Suprapubic skin (tissue), 3 donors: ENCODE data around the gene TOPBP1.

Source experiments
- POLR2A ChIP-seq, 2 donors: fragments of 450-650 bp; IDR thresholded peaks; one replicate each; pipeline ENCODE4 v1.6.1; 2017; ENCODE audit warnings: antibody characterized with exemption in 2 of 2, mild to moderate bottlenecking in 2 of 2, moderate library complexity in 2 of 2
- TF ChIP-seq, protein P1 (sequence below), 2 donors: fragments of 200-600 bp in 1 of 2; fragments of 450-650 bp in 1 of 2; sonication (generic) in 1 of 2; IDR thresholded peaks; one replicate each; pipeline ENCODE4 v1.5.1; 2016 to 2019; ENCODE audit warnings: antibody characterized with exemption in 2 of 2, mild to moderate bottlenecking in 1 of 2, moderate library complexity in 1 of 2

DNA sequence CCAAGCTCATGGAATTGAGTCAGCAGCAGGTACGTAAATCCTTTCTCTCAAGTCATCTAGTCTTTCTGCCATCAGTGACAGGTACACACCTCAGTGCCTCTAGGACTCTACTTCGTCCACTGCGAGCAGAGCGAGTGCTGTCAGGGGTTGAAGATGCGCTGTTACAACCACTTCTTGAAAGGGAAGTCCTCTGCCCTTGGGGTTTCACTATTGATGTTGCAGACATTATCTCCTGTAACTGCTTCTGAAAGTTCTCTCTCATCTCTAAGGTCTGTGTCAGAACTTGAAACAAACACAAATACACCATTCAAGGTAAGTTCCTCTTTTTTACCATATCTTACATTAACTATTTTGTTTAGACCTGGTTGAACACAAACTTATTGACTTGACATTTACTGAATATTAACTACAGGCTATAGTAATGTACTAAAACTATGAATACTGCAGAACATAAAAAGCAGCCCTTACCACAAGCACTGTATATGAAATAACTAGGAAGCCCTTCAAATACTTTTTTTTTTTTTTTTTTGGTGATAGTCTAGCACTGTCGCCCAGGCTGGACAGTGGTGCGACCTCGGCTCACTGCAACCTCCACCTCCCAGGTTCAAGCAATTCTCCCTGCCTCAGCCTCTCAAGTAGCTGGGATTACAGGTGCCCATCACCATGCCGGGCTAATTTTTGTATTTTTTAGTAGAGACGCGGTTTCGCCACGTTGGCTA, 41.5 kb downstream of the TOPBP1 start:
- TF ChIP-seq, protein P1, sequence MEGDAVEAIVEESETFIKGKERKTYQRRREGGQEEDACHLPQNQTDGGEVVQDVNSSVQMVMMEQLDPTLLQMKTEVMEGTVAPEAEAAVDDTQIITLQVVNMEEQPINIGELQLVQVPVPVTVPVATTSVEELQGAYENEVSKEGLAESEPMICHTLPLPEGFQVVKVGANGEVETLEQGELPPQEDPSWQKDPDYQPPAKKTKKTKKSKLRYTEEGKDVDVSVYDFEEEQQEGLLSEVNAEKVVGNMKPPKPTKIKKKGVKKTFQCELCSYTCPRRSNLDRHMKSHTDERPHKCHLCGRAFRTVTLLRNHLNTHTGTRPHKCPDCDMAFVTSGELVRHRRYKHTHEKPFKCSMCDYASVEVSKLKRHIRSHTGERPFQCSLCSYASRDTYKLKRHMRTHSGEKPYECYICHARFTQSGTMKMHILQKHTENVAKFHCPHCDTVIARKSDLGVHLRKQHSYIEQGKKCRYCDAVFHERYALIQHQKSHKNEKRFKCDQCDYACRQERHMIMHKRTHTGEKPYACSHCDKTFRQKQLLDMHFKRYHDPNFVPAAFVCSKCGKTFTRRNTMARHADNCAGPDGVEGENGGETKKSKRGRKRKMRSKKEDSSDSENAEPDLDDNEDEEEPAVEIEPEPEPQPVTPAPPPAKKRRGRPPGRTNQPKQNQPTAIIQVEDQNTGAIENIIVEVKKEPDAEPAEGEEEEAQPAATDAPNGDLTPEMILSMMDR (IDR thresholded peaks at IDR 0.05), result no peak
- TF ChIP-seq POLR2A (IDR thresholded peaks at IDR 0.05), result no peak
